ENCODE data around the gene CLEC4G.

The CLEC4G gene

GRCh38 chr19:7682175-7682855, 49.6 kb downstream of the CLEC4G start:
- no peak for TF ChIP-seq ZNF274 (IDR thresholded peaks at IDR 0.05; ENCODE audit: low read depth, low read length)
- peak overlapping the region; percentile 90; the same call in 1 of the 2 replicates for H3K4me3 ChIP-seq (ENCODE audit: low read length)

GRCh38 chr19:7681340-7682174, 50.4 kb downstream of the CLEC4G start:
- peak overlapping the region; percentile 90 for H3K4me3 ChIP-seq (ENCODE audit: low read length)
- TF ChIP-seq ZNF274 (IDR thresholded peaks at IDR 0.05; ENCODE audit: low read depth, low read length) = no peak

- H3K4me3 ChIP-seq (ENCODE audit: low read length) = peak within 1 kb of the TSS; percentile 90
- no peak for TF ChIP-seq ZNF274 (IDR thresholded peaks at IDR 0.05; ENCODE audit: low read depth, low read length)
Measured at GRCh38 chr19:7680606-7681339, 51.1 kb downstream of the CLEC4G start, which contains the start of gene TRAPPC5. Gene TRAPPC5, plus strand, starts transcription at chr19:7680833. Its CDS starts 1,421 bp downstream, at chr19:7682254.

GRCh38 chr19:7679771-7680605, 51.9 kb downstream of the CLEC4G start:
- H3K4me3 ChIP-seq (ENCODE audit: low read length) = peak overlapping the region; percentile 16; the same call in 1 of the 2 replicates
- TF ChIP-seq ZNF274 (IDR thresholded peaks at IDR 0.05; ENCODE audit: low read depth, low read length) = no peak

GRCh38 chr19:7678971-7679751, 52.7 kb downstream of the CLEC4G start:
- no peak for TF ChIP-seq ZNF274 (IDR thresholded peaks at IDR 0.05; ENCODE audit: low read depth, low read length)
- H3K4me3 ChIP-seq (ENCODE audit: low read length) = no peak overlapping the region

Measured in GM08714 (cell line).